Endothelial cell of umbilical vein (primary cell): ENCODE measurements around the gene CHRD. TPM values are rescaled to one million over a fixed set of nuclear protein-coding genes. Genes with fewer than 3 reads are reported as not detected.

Experiments used
- BruUV-seq: library from RNA; stranded (reverse); fragments of 400-500 nt; replicated peaks from 2 replicates; lab custom pipeline; 2021; lab: Mats Ljungman, UMichigan
- CTCF ChIA-PET: fragments of 300-600, 350-600 bp; sonication (Branson Sonifier 250); formaldehyde crosslinking; loops from one replicate; lab custom pipeline; 2021; ENCODE audit warnings: antibody characterized with exemption, inconsistent platforms; lab: Charles Lee
- POLR2A ChIA-PET: fragments of 300-600, 350-600 bp; sonication (Branson Sonifier 250); formaldehyde crosslinking; loops from one replicate; lab custom pipeline; 2021; ENCODE audit warnings: antibody characterized with exemption, inconsistent platforms; lab: Charles Lee
- DNase-seq: peaks from one replicate; pipeline ENCODE4 v3.0.0-alpha.2; 2011; ENCODE audit warnings: low read depth, low spot score
- FAIRE-seq: peaks from 2 replicates; lab custom pipeline; 2011; peaks lifted over from hg19 to GRCh38; lab: Jason Lieb, UNC
- H2AFZ ChIP-seq: 2 replicates; pipeline ENCODE4 v1.6.0; 2012; ENCODE audit warnings: low read depth, low read length, control low read depth, inconsistent platforms
- H3K27ac ChIP-seq: 2 replicates; pipeline ENCODE4 v1.5.1; 2011; ENCODE audit warnings: low read depth, mild to moderate bottlenecking, control low read depth, low read length, moderate library complexity; ENCODE audit not compliant: insufficient read depth
- H3K27me3 ChIP-seq, 2 experiments: 2 replicates each; pipeline versions ENCODE4 v1.6.0 to v1.6.1; 2011; ENCODE audit warnings: low read length in 2 of 2, mixed read lengths in 1 of 2; ENCODE audit not compliant: control insufficient read depth in 2 of 2, insufficient read depth in 2 of 2
- H3K36me3 ChIP-seq, 2 experiments: 2 replicates in 1 of 2; 3 replicates in 1 of 2; pipeline ENCODE4 v1.5.1; 2011; ENCODE audit warnings: low read length in 2 of 2, mild to moderate bottlenecking in 1 of 2, moderate library complexity in 1 of 2; ENCODE audit not compliant: control insufficient read depth in 2 of 2, insufficient read depth in 2 of 2; ENCODE audit errors: extremely low read depth in 1 of 2
- H3K4me1 ChIP-seq: 3 replicates; pipeline ENCODE4 v1.5.1; 2011; ENCODE audit warnings: mild to moderate bottlenecking, low read length; ENCODE audit not compliant: control insufficient read depth, insufficient read depth; ENCODE audit errors: extremely low read depth
- H3K4me2 ChIP-seq: 2 replicates; pipeline ENCODE4 v1.6.1; 2011; ENCODE audit warnings: low read length, control low read depth, mixed read lengths; ENCODE audit not compliant: insufficient read depth
- H3K4me3 ChIP-seq, 3 experiments: fragments of 200-600 bp in 1 of 3; sonication (generic), shearing (Covaris generic) in 1 of 3; replicated peaks in 1 of 3; 2 replicates each; pipeline ENCODE4 v1.5.1; 2011 to 2016; ENCODE audit warnings: control low read depth in 3 of 3, low read length in 3 of 3, mild to moderate bottlenecking in 2 of 3, inconsistent platforms in 1 of 3, low read depth in 1 of 3, moderate library complexity in 1 of 3; ENCODE audit not compliant: insufficient read depth in 1 of 3
- H3K79me2 ChIP-seq: 2 replicates; pipeline ENCODE4 v1.6.0; 2012; ENCODE audit warnings: low read length, inconsistent platforms; ENCODE audit not compliant: control insufficient read depth, insufficient read depth
- H3K9ac ChIP-seq: replicated peaks from 2 replicates; pipeline ENCODE3; 2011; ENCODE audit warnings: low read length, control low read depth; ENCODE audit not compliant: insufficient read depth; ENCODE audit errors: extremely low read depth
- H3K9me1 ChIP-seq: replicated peaks from 3 replicates; pipeline ENCODE4 v1.6.0; 2011; ENCODE audit warnings: mild to moderate bottlenecking, low read length; ENCODE audit not compliant: control insufficient read depth, insufficient read depth; ENCODE audit errors: extremely low read depth
- H3K9me3 ChIP-seq: replicated peaks from 2 replicates; pipeline ENCODE4 v1.5.1; 2012; ENCODE audit warnings: low read length, inconsistent platforms; ENCODE audit not compliant: control insufficient read depth, insufficient read depth
- H4K20me1 ChIP-seq: replicated peaks from 2 replicates; pipeline ENCODE3; 2011; ENCODE audit warnings: mild to moderate bottlenecking, low read length; ENCODE audit not compliant: control insufficient read depth, insufficient read depth; ENCODE audit errors: extremely low read depth
- EZH2 ChIP-seq: IDR thresholded peaks from 2 replicates; pipeline ENCODE4 v1.6.1; 2012; ENCODE audit warnings: borderline replicate concordance, low read depth, mild to moderate bottlenecking, moderate library complexity, low read length, inconsistent platforms; ENCODE audit not compliant: severe bottlenecking
- FOS ChIP-seq: IDR thresholded peaks from 2 replicates; pipeline ENCODE4 v1.6.1; 2011; ENCODE audit warnings: mild to moderate bottlenecking, low read length, moderate library complexity, borderline replicate concordance; ENCODE audit not compliant: insufficient read depth
- GATA2 ChIP-seq: IDR thresholded peaks from 2 replicates; pipeline ENCODE4 v1.7.0; 2011; ENCODE audit warnings: low read depth, mild to moderate bottlenecking, moderate library complexity, mixed read lengths, low read length; ENCODE audit not compliant: insufficient read length, insufficient read depth
- JUN ChIP-seq: IDR thresholded peaks from 2 replicates; pipeline ENCODE4 v1.6.1; 2011; ENCODE audit warnings: borderline replicate concordance, low read depth; ENCODE audit not compliant: insufficient read length, insufficient read depth
- MYC ChIP-seq: IDR thresholded peaks from one replicate; pipeline ENCODE4 v1.6.1; 2011; ENCODE audit warnings: mild to moderate bottlenecking, low read depth, low read length
- POLR2A ChIP-seq: IDR thresholded peaks from 2 replicates; pipeline ENCODE4 v1.6.1; 2012; ENCODE audit warnings: low read depth, mild to moderate bottlenecking, control low read depth, low read length
- POLR2AphosphoS5 ChIP-seq: IDR thresholded peaks from 2 replicates; pipeline ENCODE4 v1.6.1; 2012; ENCODE audit warnings: low read depth, mild to moderate bottlenecking, control low read depth, low read length, moderate library complexity; ENCODE audit not compliant: insufficient read depth
- dilution Hi-C: fragments of 300-500 bp; cut with MboI; formaldehyde crosslinking; loops from one replicate; pipeline ENCODE4 v1.15.0; 2019; ENCODE audit warnings: low sequenced_read_pairs; ENCODE audit not compliant: extremely low pct_ligation_motif_present
- intact Hi-C: fragments of 100-400 bp; cut with micrococcal nuclease; formaldehyde crosslinking; loops from one replicate; pipeline ENCODE4 v1.10.0; 2022
- polyA plus RNA-seq, 4 experiments: library from polyadenylated mRNA; depleted of rRNA in 3 of 4; stranded (reverse) in 3 of 4; unstranded in 1 of 4; fragments of >200 nt; gene quantifications; 2 replicates each; pipeline versions ENCODE4 v1.2.1 to v1.2.3, GENCODE V29; 2011 to 2012; ENCODE audit warnings: missing spikeins in 1 of 4
- total RNA-seq: library from RNA; stranded (reverse); gene quantifications from 2 replicates; pipeline ENCODE4 v1.2.3, GENCODE V29; 2021
- TF ChIP-seq, protein P1 (sequence below): IDR thresholded peaks from 2 replicates; pipeline ENCODE4 v1.6.1; 2011; ENCODE audit not compliant: insufficient read depth, insufficient read length
- TF ChIP-seq, protein P2 (sequence below), 2 donors: IDR thresholded peaks; 1 replicate in 1 of 2; 2 replicates in 1 of 2; pipeline ENCODE4 v1.5.1; 2011; ENCODE audit warnings: low read length in 2 of 2, mild to moderate bottlenecking in 2 of 2, moderate library complexity in 2 of 2, control low read depth in 1 of 2, inconsistent platforms in 1 of 2, low read depth in 1 of 2; ENCODE audit not compliant: insufficient read depth in 1 of 2; ENCODE audit errors: extremely low read depth in 1 of 2

The CHRD gene
- total and polyA plus RNA-seq, 2 donors (not counting 3 experiments of a cell fraction or from before 2014, with no cell fraction given): 0.40 to 0.54 TPM

DNA sequence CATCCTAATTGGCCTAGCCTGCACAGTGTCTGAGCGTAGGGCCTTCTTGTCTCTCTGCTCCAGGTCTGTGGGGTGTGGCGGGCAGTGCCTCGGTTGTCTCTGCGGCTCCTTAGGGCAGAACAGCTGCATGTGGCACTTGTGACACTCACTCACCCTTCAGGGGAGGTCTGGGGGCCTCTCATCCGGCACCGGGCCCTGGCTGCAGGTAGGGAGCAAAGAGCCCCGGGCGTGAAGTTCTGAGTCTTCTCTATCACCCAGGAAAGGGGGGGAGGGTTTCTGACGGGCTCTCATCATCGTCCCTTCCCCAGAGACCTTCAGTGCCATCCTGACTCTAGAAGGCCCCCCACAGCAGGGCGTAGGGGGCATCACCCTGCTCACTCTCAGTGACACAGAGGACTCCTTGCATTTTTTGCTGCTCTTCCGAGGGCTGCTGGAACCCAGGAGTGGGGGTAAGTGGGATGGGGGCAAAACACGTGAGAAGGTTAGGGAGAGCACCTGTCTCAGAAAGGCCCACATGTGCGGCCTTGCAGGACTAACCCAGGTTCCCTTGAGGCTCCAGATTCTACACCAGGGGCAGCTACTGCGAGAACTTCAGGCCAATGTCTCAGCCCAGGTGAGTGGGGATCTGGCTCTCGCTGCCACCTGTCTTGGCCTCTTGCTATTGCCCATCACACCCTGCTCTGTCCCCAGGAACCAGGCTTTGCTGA is 2.6 kb downstream of the CHRD start:
- H3K9me3 ChIP-seq: no peaks in the 10 kb centered on the region
- ChIA-PET POLR2A (no interaction called here), CTCF (interaction anchor here (1.4 to 3.0 kb wide), 2 partner anchors 11 to 14 kb away, joined by 4 to 21 read pairs; no protein-coding TSS in a partner anchor)
- H3K4me2 ChIP-seq: no peak overlapping the region
- H3K4me1 ChIP-seq: peaks cover 10% of the 10 kb centered on the region
- no peak overlapping the region for H3K27ac ChIP-seq
- H4K20me1 ChIP-seq: no peaks in the 10 kb centered on the region
- no peaks in the 10 kb centered on the region for H3K9me1 ChIP-seq
- no peaks in the 10 kb centered on the region for H3K79me2 ChIP-seq
- FAIRE-seq: no peak
- H2AFZ ChIP-seq: no peak overlapping the region
- no TSS peak for BruUV-seq
- H3K4me3 ChIP-seq: no peak overlapping the region
- DNase-seq: no peak
- intact Hi-C loops: loop anchor here (5.0 kb wide), 1 partner anchor 360 kb away; no protein-coding TSS in a partner anchor
- dilution Hi-C loops: no loop called here
- H3K36me3 ChIP-seq: no peaks in the 10 kb centered on the region
- no peak overlapping the region for H3K9ac ChIP-seq
- H3K27me3 ChIP-seq: peaks cover 36 to 46% of the 10 kb centered on the region in 2 experiments
- TF ChIP-seq MYC (no peak), POLR2A (no peak)

DNA sequence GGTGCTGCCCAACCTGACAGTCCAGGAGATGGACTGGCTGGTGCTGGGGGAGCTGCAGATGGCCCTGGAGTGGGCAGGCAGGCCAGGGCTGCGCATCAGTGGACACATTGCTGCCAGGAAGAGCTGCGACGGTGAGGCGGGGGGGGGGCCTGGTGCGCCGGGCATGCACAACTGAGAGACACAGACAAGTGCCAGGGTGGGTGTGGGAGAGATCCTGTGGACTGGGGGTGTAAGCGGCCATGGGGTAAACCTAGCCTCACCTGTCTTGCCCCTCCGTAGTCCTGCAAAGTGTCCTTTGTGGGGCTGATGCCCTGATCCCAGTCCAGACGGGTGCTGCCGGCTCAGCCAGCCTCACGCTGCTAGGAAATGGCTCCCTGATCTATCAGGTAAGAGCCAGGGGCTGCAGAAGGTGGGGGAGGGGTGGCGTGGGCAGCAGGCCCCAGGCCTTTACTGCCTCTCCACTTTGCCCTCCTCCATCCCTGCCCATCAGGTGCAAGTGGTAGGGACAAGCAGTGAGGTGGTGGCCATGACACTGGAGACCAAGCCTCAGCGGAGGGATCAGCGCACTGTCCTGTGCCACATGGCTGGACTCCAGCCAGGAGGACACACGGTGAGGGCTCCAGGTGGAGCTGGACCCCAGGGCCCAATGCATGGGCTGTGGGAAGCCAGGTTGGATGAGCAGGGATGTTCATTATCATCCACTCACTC is 3.3 kb downstream of the CHRD start:
- FAIRE-seq (no peak), DNase-seq (no peak)
- H3K4me2 ChIP-seq: no peak overlapping the region
- no peaks in the 10 kb centered on the region for H3K36me3 ChIP-seq
- no peaks in the 10 kb centered on the region for H3K79me2 ChIP-seq
- H3K27me3 ChIP-seq: peaks cover 32 to 41% of the 10 kb centered on the region in 2 experiments
- no peaks in the 10 kb centered on the region for H3K9me3 ChIP-seq
- no peaks in the 10 kb centered on the region for H3K9me1 ChIP-seq
- no peak overlapping the region for H3K27ac ChIP-seq
- ChIA-PET CTCF (interaction anchor here (0.7 to 6.9 kb wide), 4 partner anchors 11 to 157 kb away, joined by 3 to 52 read pairs (median 4); no protein-coding TSS in a partner anchor), POLR2A (no interaction called here)
- peaks cover 10% of the 10 kb centered on the region for H3K4me1 ChIP-seq
- intact Hi-C loops: loop anchor here (5.0 kb wide), 1 partner anchor 361 kb away; no protein-coding TSS in a partner anchor
- dilution Hi-C loops: no loop called here
- H3K4me3 ChIP-seq: no peak overlapping the region
- no peak for TF ChIP-seq GATA2
- no peak for TF ChIP-seq POLR2AphosphoS5
- TF ChIP-seq, protein P1, sequence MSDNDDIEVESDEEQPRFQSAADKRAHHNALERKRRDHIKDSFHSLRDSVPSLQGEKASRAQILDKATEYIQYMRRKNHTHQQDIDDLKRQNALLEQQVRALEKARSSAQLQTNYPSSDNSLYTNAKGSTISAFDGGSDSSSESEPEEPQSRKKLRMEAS: no peak
- no peak for TF ChIP-seq POLR2A
- no peak for TF ChIP-seq MYC
- TF ChIP-seq, protein P2, sequence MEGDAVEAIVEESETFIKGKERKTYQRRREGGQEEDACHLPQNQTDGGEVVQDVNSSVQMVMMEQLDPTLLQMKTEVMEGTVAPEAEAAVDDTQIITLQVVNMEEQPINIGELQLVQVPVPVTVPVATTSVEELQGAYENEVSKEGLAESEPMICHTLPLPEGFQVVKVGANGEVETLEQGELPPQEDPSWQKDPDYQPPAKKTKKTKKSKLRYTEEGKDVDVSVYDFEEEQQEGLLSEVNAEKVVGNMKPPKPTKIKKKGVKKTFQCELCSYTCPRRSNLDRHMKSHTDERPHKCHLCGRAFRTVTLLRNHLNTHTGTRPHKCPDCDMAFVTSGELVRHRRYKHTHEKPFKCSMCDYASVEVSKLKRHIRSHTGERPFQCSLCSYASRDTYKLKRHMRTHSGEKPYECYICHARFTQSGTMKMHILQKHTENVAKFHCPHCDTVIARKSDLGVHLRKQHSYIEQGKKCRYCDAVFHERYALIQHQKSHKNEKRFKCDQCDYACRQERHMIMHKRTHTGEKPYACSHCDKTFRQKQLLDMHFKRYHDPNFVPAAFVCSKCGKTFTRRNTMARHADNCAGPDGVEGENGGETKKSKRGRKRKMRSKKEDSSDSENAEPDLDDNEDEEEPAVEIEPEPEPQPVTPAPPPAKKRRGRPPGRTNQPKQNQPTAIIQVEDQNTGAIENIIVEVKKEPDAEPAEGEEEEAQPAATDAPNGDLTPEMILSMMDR (IDR thresholded peaks at IDR 0.05; ENCODE audit: extremely low read depth in 1 of 2, insufficient read depth in 1 of 2, low read depth in 1 of 2, low read length in 2 of 2): no peak
- TF ChIP-seq JUN: no peak
- no peak for TF ChIP-seq EZH2
- TF ChIP-seq FOS: no peak
- H2AFZ ChIP-seq: no peak overlapping the region
- H3K9ac ChIP-seq: no peak overlapping the region
- no peaks in the 10 kb centered on the region for H4K20me1 ChIP-seq
- no TSS peak for BruUV-seq
